MM.1S (cell line): ENCODE measurements around the gene MAML3.

Experiments used
- DNase-seq: peaks from one replicate; pipeline ENCODE4 v3.0.0-alpha.2; 2015
- H2AFZ ChIP-seq: fragments of 300-600 bp; sonication (generic); 2 replicates; pipeline ENCODE4 v1.6.0; 2016; ENCODE audit warnings: antibody characterized with exemption, low read length
- H3F3A ChIP-seq: fragments of 300-600 bp; sonication (generic); 2 replicates; pipeline ENCODE4 v1.6.1; 2016; ENCODE audit warnings: mild to moderate bottlenecking, antibody characterized with exemption, low read length, moderate library complexity, mixed read lengths; ENCODE audit not compliant: insufficient read depth
- H3K27ac ChIP-seq: fragments of 300-600 bp; sonication (generic); 2 replicates; pipeline ENCODE4 v1.5.1; 2016; ENCODE audit warnings: mild to moderate bottlenecking, low read length
- H3K27me3 ChIP-seq: fragments of 300-600 bp; sonication (generic); replicated peaks from 2 replicates; pipeline ENCODE4 v1.6.0; 2016; ENCODE audit warnings: low read length; ENCODE audit not compliant: insufficient read depth
- H3K36me3 ChIP-seq: fragments of 300-600 bp; sonication (generic); replicated peaks from 2 replicates; pipeline ENCODE4 v1.6.1; 2016; ENCODE audit warnings: mild to moderate bottlenecking, low read length, mixed read lengths; ENCODE audit not compliant: insufficient read depth
- H3K4me1 ChIP-seq: fragments of 300-600 bp; sonication (generic); 2 replicates; pipeline ENCODE4 v1.6.1; 2016; ENCODE audit warnings: low read length, mixed read lengths
- H3K4me2 ChIP-seq: fragments of 300-600 bp; sonication (generic); 2 replicates; pipeline ENCODE4 v1.6.0; 2016; ENCODE audit warnings: low read depth, low read length
- H3K4me3 ChIP-seq: fragments of 300-600 bp; sonication (generic); 2 replicates; pipeline ENCODE4 v1.5.1; 2016; ENCODE audit warnings: low read length, mixed read lengths
- H3K79me2 ChIP-seq: fragments of 300-600 bp; sonication (generic); 2 replicates; pipeline ENCODE4 v1.6.1; 2016; ENCODE audit warnings: mixed run types, low read length, mixed read lengths
- H3K9ac ChIP-seq: fragments of 300-600 bp; sonication (generic); 2 replicates; pipeline ENCODE4 v1.6.1; 2016; ENCODE audit warnings: low read length, mixed read lengths
- H3K9me2 ChIP-seq: fragments of 300-600 bp; sonication (generic); replicated peaks from 2 replicates; pipeline ENCODE4 v1.6.1; 2016; ENCODE audit warnings: mild to moderate bottlenecking, low read length, mixed read lengths; ENCODE audit not compliant: insufficient read depth
- H3K9me3 ChIP-seq: fragments of 300-600 bp; sonication (generic); replicated peaks from 2 replicates; pipeline ENCODE4 v1.6.1; 2016; ENCODE audit warnings: mild to moderate bottlenecking, low read length, mixed read lengths; ENCODE audit not compliant: insufficient read depth
- H4K20me1 ChIP-seq: fragments of 300-600 bp; sonication (generic); 2 replicates; pipeline ENCODE4 v1.6.1; 2016; ENCODE audit warnings: mild to moderate bottlenecking, low read length, moderate library complexity, mixed read lengths; ENCODE audit not compliant: insufficient read depth
- CTCF ChIP-seq: fragments of 300-600 bp; sonication (generic); IDR thresholded peaks from 2 replicates; pipeline ENCODE4 v1.5.1; 2016; ENCODE audit warnings: antibody characterized with exemption, low read length, mixed read lengths
- EZH2 ChIP-seq: fragments of 300-600 bp; sonication (generic); optimal IDR thresholded peaks from 2 replicates; pipeline ENCODE3; 2017; ENCODE audit warnings: low read depth, mild to moderate bottlenecking, antibody characterized with exemption, low read length, mixed read lengths
- EZH2phosphoT487 ChIP-seq: fragments of 300-600 bp; sonication (generic); IDR thresholded peaks from 2 replicates; pipeline ENCODE4 v1.6.1; 2018; ENCODE audit warnings: antibody characterized with exemption, low read length

The MAML3 gene

GRCh38 chr4:139933104-139933503 is 220.9 kb downstream of the MAML3 start:
- Histone ChIP-seq H4K20me1 (no peaks in the 10 kb centered on the region), H3F3A (no peaks in the 10 kb centered on the region), H3K27me3 (no peaks in the 10 kb centered on the region), H3K27ac (no peak overlapping the region), H3K9me3 (no peaks in the 10 kb centered on the region), H3K79me2 (no peaks in the 10 kb centered on the region), H2AFZ (no peak overlapping the region), H3K9ac (no peak overlapping the region), H3K9me2 (no peaks in the 10 kb centered on the region), H3K4me1 (no peaks in the 10 kb centered on the region), H3K36me3 (no peaks in the 10 kb centered on the region), H3K4me2 (no peak overlapping the region), H3K4me3 (no peak overlapping the region)
- DNase-seq: no peak
- TF ChIP-seq EZH2: no peak
- no peak for TF ChIP-seq CTCF
- TF ChIP-seq EZH2phosphoT487: no peak

GRCh38 chr4:139924782-139925181 is 229.2 kb downstream of the MAML3 start:
- TF ChIP-seq EZH2phosphoT487 (no peak), EZH2 (no peak), CTCF (no peak)
- H3K4me1 ChIP-seq: no peaks in the 10 kb centered on the region
- no peaks in the 10 kb centered on the region for H3K9me2 ChIP-seq
- no peaks in the 10 kb centered on the region for H3K9me3 ChIP-seq
- H3K9ac ChIP-seq: no peak overlapping the region
- no peaks in the 10 kb centered on the region for H3K36me3 ChIP-seq
- no peak for DNase-seq
- no peaks in the 10 kb centered on the region for H4K20me1 ChIP-seq
- H3K4me2 ChIP-seq: no peak overlapping the region
- no peaks in the 10 kb centered on the region for H3K27me3 ChIP-seq
- H3K4me3 ChIP-seq: no peak overlapping the region
- H3K27ac ChIP-seq: no peak overlapping the region
- H2AFZ ChIP-seq: no peak overlapping the region
- no peaks in the 10 kb centered on the region for H3K79me2 ChIP-seq
- H3F3A ChIP-seq: no peaks in the 10 kb centered on the region

GRCh38 chr4:139922406-139923024 is 231.5 kb downstream of the MAML3 start:
- H3K9me3 ChIP-seq: no peaks in the 10 kb centered on the region
- no peaks in the 10 kb centered on the region for H3K27me3 ChIP-seq
- H2AFZ ChIP-seq: no peak overlapping the region
- no peaks in the 10 kb centered on the region for H3K9me2 ChIP-seq
- H3K27ac ChIP-seq: no peak overlapping the region
- DNase-seq: no peak
- H3K79me2 ChIP-seq: no peaks in the 10 kb centered on the region
- TF ChIP-seq CTCF (no peak), EZH2 (no peak), EZH2phosphoT487 (no peak)
- H3K4me3 ChIP-seq: no peak overlapping the region
- no peaks in the 10 kb centered on the region for H3K36me3 ChIP-seq
- H3K4me2 ChIP-seq: no peak overlapping the region
- no peaks in the 10 kb centered on the region for H3K4me1 ChIP-seq
- H3F3A ChIP-seq: no peaks in the 10 kb centered on the region
- H3K9ac ChIP-seq: no peak overlapping the region
- no peaks in the 10 kb centered on the region for H4K20me1 ChIP-seq
